Hepatocyte (in vitro differentiated cells): ENCODE results near the gene EIF4E3.

Experiments used
- EZH2phosphoT487 ChIP-seq: fragments of 200-600 bp; sonication (generic); IDR thresholded peaks from one replicate; pipeline ENCODE4 v1.6.1; 2018; ENCODE audit warnings: antibody characterized with exemption, mild to moderate bottlenecking, low read depth, moderate library complexity; ENCODE audit not compliant: unreplicated experiment, severe bottlenecking
- TF ChIP-seq, protein P1 (sequence below): fragments of 200-600 bp; sonication (generic); IDR thresholded peaks from 2 replicates; pipeline ENCODE4 v1.5.1; 2016; ENCODE audit warnings: antibody characterized with exemption, mild to moderate bottlenecking; ENCODE audit not compliant: poor library complexity

DNA sequence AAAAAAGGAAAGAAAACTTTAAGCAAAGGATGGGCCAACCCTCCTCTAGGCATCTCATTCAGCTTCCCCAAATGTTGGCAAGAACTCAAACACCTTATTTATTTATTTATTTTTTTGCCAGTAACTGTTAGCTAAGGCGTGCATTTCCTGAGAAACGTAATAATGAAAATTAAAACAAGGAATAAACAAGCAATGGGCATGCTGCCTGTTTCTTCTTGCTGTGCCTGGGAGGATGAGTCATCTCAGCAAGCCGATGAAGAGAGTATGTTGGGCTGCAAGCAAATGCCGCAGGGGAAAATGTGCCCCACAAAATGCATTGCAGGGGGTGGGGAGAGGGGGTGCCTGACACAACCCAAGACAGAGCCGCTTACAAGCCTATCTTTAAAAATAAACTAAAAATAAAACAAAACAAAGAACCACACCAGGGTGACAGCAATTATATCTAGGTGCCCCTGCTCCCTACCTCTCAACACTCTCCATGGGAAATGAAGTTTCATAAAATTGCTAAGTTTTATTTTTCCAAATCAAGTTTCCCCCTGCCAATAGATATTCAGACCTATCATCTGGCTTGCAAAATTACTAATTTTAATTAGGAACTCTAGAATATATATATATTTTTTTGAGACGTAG, 40.3 kb downstream of the EIF4E3 start:
- TF ChIP-seq, protein P1, sequence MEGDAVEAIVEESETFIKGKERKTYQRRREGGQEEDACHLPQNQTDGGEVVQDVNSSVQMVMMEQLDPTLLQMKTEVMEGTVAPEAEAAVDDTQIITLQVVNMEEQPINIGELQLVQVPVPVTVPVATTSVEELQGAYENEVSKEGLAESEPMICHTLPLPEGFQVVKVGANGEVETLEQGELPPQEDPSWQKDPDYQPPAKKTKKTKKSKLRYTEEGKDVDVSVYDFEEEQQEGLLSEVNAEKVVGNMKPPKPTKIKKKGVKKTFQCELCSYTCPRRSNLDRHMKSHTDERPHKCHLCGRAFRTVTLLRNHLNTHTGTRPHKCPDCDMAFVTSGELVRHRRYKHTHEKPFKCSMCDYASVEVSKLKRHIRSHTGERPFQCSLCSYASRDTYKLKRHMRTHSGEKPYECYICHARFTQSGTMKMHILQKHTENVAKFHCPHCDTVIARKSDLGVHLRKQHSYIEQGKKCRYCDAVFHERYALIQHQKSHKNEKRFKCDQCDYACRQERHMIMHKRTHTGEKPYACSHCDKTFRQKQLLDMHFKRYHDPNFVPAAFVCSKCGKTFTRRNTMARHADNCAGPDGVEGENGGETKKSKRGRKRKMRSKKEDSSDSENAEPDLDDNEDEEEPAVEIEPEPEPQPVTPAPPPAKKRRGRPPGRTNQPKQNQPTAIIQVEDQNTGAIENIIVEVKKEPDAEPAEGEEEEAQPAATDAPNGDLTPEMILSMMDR, result no peak
- TF ChIP-seq EZH2phosphoT487, result no peak
